DOHH2 (cell line): ENCODE results near the gene CALY.
"Not testable (repeated sequence)": the region's sequence is repeated elsewhere in the genome, so short reads cannot be mapped to it uniquely, and the experiment has no call there.

Experiments used
- H3F3A ChIP-seq: fragments of 200-600 bp; sonication (generic), shearing (Covaris generic); 2 replicates; pipeline ENCODE4 v1.6.0; 2016; ENCODE audit warnings: antibody characterized with exemption, mild to moderate bottlenecking; ENCODE audit not compliant: control insufficient read depth, insufficient read depth
- H3K27ac ChIP-seq: fragments of 200-600 bp; sonication (generic); 2 replicates; pipeline ENCODE4 v1.5.1; 2014; ENCODE audit warnings: low read depth, mild to moderate bottlenecking, low read length, moderate library complexity
- H3K27me3 ChIP-seq: fragments of 200-600 bp; sonication (generic); 2 replicates; pipeline ENCODE4 v1.6.1; 2014; ENCODE audit warnings: mild to moderate bottlenecking, low read length, mixed read lengths; ENCODE audit not compliant: control insufficient read depth
- H3K36me3 ChIP-seq: fragments of 200-600 bp; sonication (generic); 2 replicates; pipeline ENCODE4 v1.6.1; 2014; ENCODE audit warnings: mild to moderate bottlenecking, low read length, moderate library complexity, mixed read lengths; ENCODE audit not compliant: control insufficient read depth
- H3K4me1 ChIP-seq: fragments of 200-600 bp; sonication (generic); 2 replicates; pipeline ENCODE4 v1.6.1; 2014; ENCODE audit warnings: mild to moderate bottlenecking, low read length, mixed read lengths; ENCODE audit not compliant: control insufficient read depth
- H3K4me2 ChIP-seq: fragments of 200-600 bp; sonication (generic); 2 replicates; pipeline ENCODE4 v1.6.0; 2014; ENCODE audit warnings: mild to moderate bottlenecking, low read length, moderate library complexity
- H3K4me3 ChIP-seq: fragments of 200-600 bp; sonication (generic); 2 replicates; pipeline ENCODE4 v1.5.1; 2014; ENCODE audit warnings: mild to moderate bottlenecking, low read length, mixed read lengths
- H3K79me2 ChIP-seq: fragments of 200-600 bp; sonication (generic); 2 replicates; pipeline ENCODE4 v1.6.1; 2014; ENCODE audit warnings: mild to moderate bottlenecking, low read length, mixed read lengths; ENCODE audit not compliant: control insufficient read depth
- H3K9me2 ChIP-seq: fragments of 200-600 bp; sonication (generic); replicated peaks from 2 replicates; pipeline ENCODE4 v1.6.1; 2014; ENCODE audit warnings: mild to moderate bottlenecking, low read length, mixed read lengths; ENCODE audit not compliant: control insufficient read depth
- H3K9me3 ChIP-seq: fragments of 200-600 bp; sonication (generic); 2 replicates; pipeline ENCODE4 v1.6.1; 2014; ENCODE audit warnings: antibody characterized with exemption, low read length, mixed read lengths; ENCODE audit not compliant: control insufficient read depth, insufficient read depth
- H4K20me1 ChIP-seq: fragments of 200-600 bp; sonication (generic); 2 replicates; pipeline ENCODE4 v1.6.0; 2014; ENCODE audit warnings: low read depth, mild to moderate bottlenecking, antibody characterized with exemption, low read length, moderate library complexity; ENCODE audit not compliant: control insufficient read depth, insufficient read depth
- EZH2phosphoT487 ChIP-seq: fragments of 200-600 bp; sonication (generic); IDR thresholded peaks from 2 replicates; pipeline ENCODE4 v1.6.1; 2017; ENCODE audit warnings: borderline replicate concordance, mild to moderate bottlenecking, antibody characterized with exemption, low read length, moderate library complexity, mixed read lengths
- TF ChIP-seq, protein P1 (sequence below): fragments of 200-600 bp; sonication (generic); IDR thresholded peaks from one replicate; pipeline ENCODE4 v1.5.1; 2014; ENCODE audit warnings: antibody characterized with exemption, mild to moderate bottlenecking, low read depth, low read length; ENCODE audit not compliant: poor library complexity, severe bottlenecking

Gene CALY

DNA sequence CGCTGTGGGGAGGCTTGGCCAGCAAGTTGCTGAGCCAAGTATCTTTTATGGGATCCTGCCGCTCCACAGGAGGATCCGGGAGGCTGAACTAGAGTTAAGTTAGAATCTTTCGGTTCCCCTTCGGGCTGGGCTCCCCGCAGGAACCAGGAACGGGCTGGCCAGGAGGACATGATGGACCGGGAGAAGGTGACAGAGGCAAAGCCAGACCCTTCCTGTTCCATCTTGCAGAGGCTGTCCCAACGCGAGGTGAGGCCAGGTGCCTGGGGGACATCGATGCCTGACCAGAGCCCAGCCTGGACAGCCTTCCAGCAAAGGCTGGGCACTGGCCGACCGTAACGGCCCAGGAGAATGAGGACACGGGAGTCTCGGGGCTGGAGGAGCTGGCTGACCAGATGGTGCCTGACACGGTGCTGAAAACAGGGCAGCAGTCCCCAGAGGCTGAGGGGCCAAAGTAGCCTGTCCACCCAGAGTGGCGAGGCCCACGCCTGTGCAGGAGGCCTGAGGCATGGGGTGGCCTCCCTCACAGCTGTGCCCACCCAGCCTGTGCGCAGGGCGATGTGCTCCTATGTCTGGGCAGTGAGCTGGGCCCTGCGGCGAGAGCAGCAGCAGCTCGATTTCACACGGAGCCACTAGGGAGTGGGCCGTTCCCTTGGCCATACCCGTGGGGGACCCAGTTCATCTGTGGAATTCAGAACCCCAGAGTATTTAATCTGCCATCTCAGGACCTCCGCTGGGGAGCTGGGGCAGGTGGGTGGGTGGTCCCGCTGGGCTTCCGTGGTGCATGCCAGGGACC lies 40.5 kb upstream of the CALY start:
- H3K4me3 ChIP-seq = no peak overlapping the region
- H3K36me3 ChIP-seq = no peaks in the 10 kb centered on the region
- H3K27ac ChIP-seq = no peak overlapping the region
- peaks cover 28% of the 10 kb centered on the region for H3K4me1 ChIP-seq
- H3K27me3 ChIP-seq = peaks cover 16% of the 10 kb centered on the region; the same call in 1 of the 2 replicates
- no peak for TF ChIP-seq EZH2phosphoT487
- H3F3A ChIP-seq = peaks cover 5% of the 10 kb centered on the region; the same call in 1 of the 2 replicates
- H3K79me2 ChIP-seq = no peaks in the 10 kb centered on the region
- no peaks in the 10 kb centered on the region for H3K9me3 ChIP-seq
- H3K9me2 ChIP-seq = no peaks in the 10 kb centered on the region
- H3K4me2 ChIP-seq = peak overlapping the region; percentile 100; the same call in 1 of the 2 replicates
- no peaks in the 10 kb centered on the region for H4K20me1 ChIP-seq

DNA sequence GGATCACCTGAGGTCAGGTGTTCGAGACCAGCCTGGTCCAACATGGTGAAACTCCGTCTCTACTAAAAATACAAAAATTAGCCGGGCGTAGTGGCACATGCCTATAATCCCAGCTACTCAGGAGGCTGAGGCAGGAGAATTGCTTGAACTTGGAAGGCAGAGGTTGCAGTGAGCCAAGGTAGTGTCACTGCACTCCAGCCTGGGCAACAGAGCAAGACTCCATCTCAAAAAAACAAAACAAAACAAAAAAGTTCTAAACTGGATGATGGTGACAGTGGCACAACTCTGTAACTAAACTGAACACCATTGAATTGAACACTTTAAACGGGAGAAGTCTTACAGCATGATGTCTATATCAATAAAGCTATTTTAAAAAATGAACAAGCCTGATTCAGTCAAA lies 39.5 kb upstream of the CALY start:
- not testable (repeated sequence) for H3K9me3 ChIP-seq, H3K4me3 ChIP-seq, H3F3A ChIP-seq, H3K4me2 ChIP-seq, H4K20me1 ChIP-seq, H3K27ac ChIP-seq, H3K79me2 ChIP-seq, H3K9me2 ChIP-seq, H3K36me3 ChIP-seq
- H3K4me1 ChIP-seq = peaks cover 29% of the 10 kb centered on the region
- H3K27me3 ChIP-seq = peaks cover 16% of the 10 kb centered on the region; the same call in 1 of the 2 replicates

DNA sequence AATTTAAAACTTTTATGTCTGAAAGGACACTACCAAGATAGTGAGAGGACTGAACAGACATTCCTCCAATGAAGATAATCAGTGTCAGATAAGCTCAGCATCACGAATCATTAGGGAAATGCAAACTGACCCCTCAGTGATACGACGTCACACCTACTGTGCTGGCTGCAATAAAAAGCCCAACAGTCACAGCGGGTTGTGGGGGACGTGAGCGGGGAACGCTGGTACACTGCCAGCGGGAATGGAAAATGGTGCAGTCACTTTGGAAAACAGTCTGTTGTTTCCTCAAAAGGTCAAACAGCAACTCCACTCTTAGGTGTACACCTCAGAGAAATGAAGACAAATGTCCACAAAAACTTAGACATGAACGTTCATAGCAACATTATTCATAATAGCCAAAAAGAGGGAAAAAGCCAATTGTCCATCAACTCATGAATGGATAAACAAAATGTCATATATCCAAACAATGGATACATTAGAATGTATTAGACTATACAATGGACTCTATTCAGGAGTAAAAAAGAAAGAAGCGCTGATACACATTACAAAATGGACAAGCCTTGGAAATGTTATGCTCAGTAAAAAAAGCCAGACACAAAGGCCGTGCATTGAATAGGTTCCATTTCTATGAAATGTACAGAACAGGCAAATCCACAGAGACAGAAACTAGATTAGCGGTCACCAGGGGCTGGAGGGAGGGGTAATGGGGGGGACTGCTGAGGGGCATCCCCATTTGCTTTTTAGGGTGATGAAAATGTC lies 38.8 kb upstream of the CALY start:
- Histone ChIP-seq H3K27ac (no peak overlapping the region), H3K4me1 (peaks cover 29% of the 10 kb centered on the region), H3F3A (peaks cover 5% of the 10 kb centered on the region; the same call in 1 of the 2 replicates), H3K4me3 (no peak overlapping the region), H3K79me2 (no peaks in the 10 kb centered on the region), H4K20me1 (no peaks in the 10 kb centered on the region), H3K4me2 (no peak overlapping the region), H3K36me3 (no peaks in the 10 kb centered on the region), H3K9me2 (no peaks in the 10 kb centered on the region), H3K27me3 (peaks cover 16% of the 10 kb centered on the region; the same call in 1 of the 2 replicates), H3K9me3 (no peaks in the 10 kb centered on the region)
- TF ChIP-seq, protein P1, sequence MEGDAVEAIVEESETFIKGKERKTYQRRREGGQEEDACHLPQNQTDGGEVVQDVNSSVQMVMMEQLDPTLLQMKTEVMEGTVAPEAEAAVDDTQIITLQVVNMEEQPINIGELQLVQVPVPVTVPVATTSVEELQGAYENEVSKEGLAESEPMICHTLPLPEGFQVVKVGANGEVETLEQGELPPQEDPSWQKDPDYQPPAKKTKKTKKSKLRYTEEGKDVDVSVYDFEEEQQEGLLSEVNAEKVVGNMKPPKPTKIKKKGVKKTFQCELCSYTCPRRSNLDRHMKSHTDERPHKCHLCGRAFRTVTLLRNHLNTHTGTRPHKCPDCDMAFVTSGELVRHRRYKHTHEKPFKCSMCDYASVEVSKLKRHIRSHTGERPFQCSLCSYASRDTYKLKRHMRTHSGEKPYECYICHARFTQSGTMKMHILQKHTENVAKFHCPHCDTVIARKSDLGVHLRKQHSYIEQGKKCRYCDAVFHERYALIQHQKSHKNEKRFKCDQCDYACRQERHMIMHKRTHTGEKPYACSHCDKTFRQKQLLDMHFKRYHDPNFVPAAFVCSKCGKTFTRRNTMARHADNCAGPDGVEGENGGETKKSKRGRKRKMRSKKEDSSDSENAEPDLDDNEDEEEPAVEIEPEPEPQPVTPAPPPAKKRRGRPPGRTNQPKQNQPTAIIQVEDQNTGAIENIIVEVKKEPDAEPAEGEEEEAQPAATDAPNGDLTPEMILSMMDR = no peak
- no peak for TF ChIP-seq EZH2phosphoT487

DNA sequence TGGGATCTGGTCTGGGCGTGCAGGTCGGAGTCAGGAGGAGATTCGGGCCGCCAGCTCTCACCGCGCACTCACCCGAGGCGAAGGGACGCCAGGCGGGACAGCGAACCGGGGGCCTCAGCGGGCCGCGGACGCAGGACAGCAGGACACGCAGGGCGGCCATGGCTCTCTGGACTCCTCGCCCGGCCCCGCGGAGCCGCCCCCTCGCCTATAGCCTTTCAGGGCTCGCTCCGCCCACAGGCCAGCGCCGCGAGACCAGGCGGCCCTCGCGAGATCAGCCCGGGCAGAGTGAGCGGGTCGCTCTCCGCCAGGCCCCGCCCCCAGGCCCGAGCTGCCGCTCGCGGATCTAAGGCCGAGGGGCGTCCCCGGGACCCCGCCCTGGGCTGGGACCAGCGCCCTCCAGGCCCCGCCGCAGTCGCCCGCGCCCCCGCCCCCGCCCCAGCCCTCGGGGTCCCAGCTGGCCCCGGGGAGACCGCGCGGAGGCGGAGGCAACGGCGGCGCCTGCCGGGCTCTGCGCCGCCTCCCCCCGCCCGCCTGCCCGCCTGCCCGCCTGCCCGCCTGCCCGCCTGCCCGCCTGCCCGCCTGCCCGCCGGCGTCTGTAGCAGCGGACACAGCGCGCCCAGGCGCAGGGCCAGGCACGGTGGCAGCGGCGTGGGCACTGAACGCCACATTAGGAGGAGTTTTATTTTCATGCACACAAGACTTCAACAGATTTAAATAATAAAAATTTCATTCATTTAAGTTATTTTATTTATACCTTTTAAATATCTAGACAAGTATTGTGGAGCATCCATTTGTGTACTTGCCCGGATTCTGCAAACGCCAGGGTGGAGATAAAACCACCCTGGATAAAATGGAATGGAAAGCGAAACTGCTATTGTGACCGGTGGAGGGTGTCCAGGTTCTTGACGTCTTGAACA lies 36.7 kb upstream of the CALY start, which contains the start of gene ECHS1:
Gene ECHS1 (minus strand): TSS at position 181 of the 917 bp plus-strand sequence. CDS start 21 bp downstream, at position 160.
- peaks cover 5% of the 10 kb centered on the region; the same call in 1 of the 2 replicates for H3F3A ChIP-seq
- 0 out of 2 replicates have a peak, but pooled peaks cover 6% of the 10 kb centered on the region for H3K27me3 ChIP-seq
- peak within 1 kb of the TSS; percentile 83 for H3K4me3 ChIP-seq
- no peaks in the 10 kb centered on the region; the same call in 1 of the 2 replicates for H3K36me3 ChIP-seq
- no peak within 1 kb of the TSS for H3K27ac ChIP-seq
- TF ChIP-seq, protein P1 = no peak
- no peak for TF ChIP-seq EZH2phosphoT487
- H3K4me1 ChIP-seq = peaks cover 19% of the 10 kb centered on the region
- no peaks in the 10 kb centered on the region for H3K79me2 ChIP-seq
- H3K9me2 ChIP-seq = no peaks in the 10 kb centered on the region
- H4K20me1 ChIP-seq = no peaks in the 10 kb centered on the region
- no peaks in the 10 kb centered on the region for H3K9me3 ChIP-seq
- peak within 1 kb of the TSS; percentile 68 for H3K4me2 ChIP-seq
